Fibroblast of skin of back (primary cell): ENCODE measurements around the gene SLC39A13. TPM values are rescaled to one million over a fixed set of nuclear protein-coding genes. Genes with fewer than 3 reads are reported as not detected.

ENCODE experiments used
- DNase-seq: peaks from one replicate; pipeline ENCODE4 v3.0.0-alpha.2; 2013
- polyA plus RNA-seq, 2 experiments: library from polyadenylated mRNA; unstranded; fragments of 120-200 nt; gene quantifications; one replicate each; pipeline ENCODE4 v1.2.1, GENCODE V29; 2013; ENCODE audit not compliant: insufficient read length in 2 of 2

SLC39A13 gene
- polyA plus RNA-seq (2013, experiment 1 of 2; ENCODE audit: insufficient read length): 82.4 TPM
- 82.6 TPM for polyA plus RNA-seq (2013, experiment 2 of 2; ENCODE audit: insufficient read length)

- peak; percentile 96 for DNase-seq
Observed at GRCh38 chr11:47407746-47408590, at the start of gene SLC39A13. Gene SLC39A13, plus strand, starts transcription at chr11:47408590. Its CDS starts 1,505 bp downstream, at chr11:47410095.

- DNase-seq: no peak
Observed at GRCh38 chr11:47358731-47359051, 49.7 kb upstream of the SLC39A13 start.

GRCh38 chr11:47359162-47359561 is 49.2 kb upstream of the SLC39A13 start:
- no peak for DNase-seq

- DNase-seq: no peak
Observed at GRCh38 chr11:47359586-47359985, 48.8 kb upstream of the SLC39A13 start.

GRCh38 chr11:47360341-47360740 is 48.0 kb upstream of the SLC39A13 start:
- DNase-seq: no peak

- no peak for DNase-seq
Observed at GRCh38 chr11:47361419-47361818, 47.0 kb upstream of the SLC39A13 start.

GRCh38 chr11:47366020-47366490 is 42.3 kb upstream of the SLC39A13 start:
- DNase-seq: no peak

- DNase-seq: no peak
Observed at GRCh38 chr11:47369676-47370075, 38.7 kb upstream of the SLC39A13 start.

- no peak for DNase-seq
Observed at GRCh38 chr11:47372422-47372821, 36.0 kb upstream of the SLC39A13 start.

- peak; percentile 64 for DNase-seq
Observed at GRCh38 chr11:47373876-47374719, 34.3 kb upstream of the SLC39A13 start.

GRCh38 chr11:47374720-47375019 is 33.7 kb upstream of the SLC39A13 start:
- no peak for DNase-seq

- DNase-seq: no peak
Observed at GRCh38 chr11:47375020-47375419, 33.4 kb upstream of the SLC39A13 start.

- DNase-seq: no peak
Observed at GRCh38 chr11:47375546-47376085, 32.8 kb upstream of the SLC39A13 start.

GRCh38 chr11:47376107-47376524 is 32.3 kb upstream of the SLC39A13 start:
- DNase-seq: no peak

- no peak for DNase-seq
Observed at GRCh38 chr11:47376525-47377371, 31.6 kb upstream of the SLC39A13 start.

GRCh38 chr11:47377571-47378009 is 30.8 kb upstream of the SLC39A13 start:
- no peak for DNase-seq

GRCh38 chr11:47378010-47378835 is 30.2 kb upstream of the SLC39A13 start, which contains the start of gene SPI1:
Gene SPI1, minus strand, starts transcription at chr11:47378547. Its CDS starts 194 bp downstream, at chr11:47378353.
- no peak for DNase-seq

GRCh38 chr11:47378836-47379170 is 29.6 kb upstream of the SLC39A13 start:
- no peak for DNase-seq

GRCh38 chr11:47379317-47379716 is 29.1 kb upstream of the SLC39A13 start:
- DNase-seq: no peak

GRCh38 chr11:47380078-47380477 is 28.3 kb upstream of the SLC39A13 start:
- no peak for DNase-seq

- DNase-seq: peak; percentile 20
Observed at GRCh38 chr11:47383071-47383470, 25.3 kb upstream of the SLC39A13 start.
